ENCODE results near the gene EFS.

The EFS gene

GRCh38 chr14:23378612-23379220, 13.7 kb upstream of the EFS start:
- no peak overlapping the region for H3K4me3 ChIP-seq (ENCODE audit: low read depth, low read length)
- no peak for DNase-seq (ENCODE audit: low read depth)
- TF ChIP-seq CTCF (conservative IDR thresholded peaks at IDR 0.05; ENCODE audit: low read depth, low read length), result no peak

- H3K4me3 ChIP-seq (ENCODE audit: low read depth, low read length), result no peak overlapping the region
- no peak for DNase-seq (ENCODE audit: low read depth)
- no peak for TF ChIP-seq CTCF (conservative IDR thresholded peaks at IDR 0.05; ENCODE audit: low read depth, low read length)
These were observed 12.9 kb upstream of the EFS start for GRCh38 chr14:23377573-23378563.

- no peak for TF ChIP-seq CTCF (conservative IDR thresholded peaks at IDR 0.05; ENCODE audit: low read depth, low read length)
- DNase-seq (ENCODE audit: low read depth), result no peak
- H3K4me3 ChIP-seq (ENCODE audit: low read depth, low read length), result no peak overlapping the region
These were observed 12.2 kb upstream of the EFS start for GRCh38 chr14:23377198-23377550.

- no peak for DNase-seq (ENCODE audit: low read depth)
These were observed 11.7 kb upstream of the EFS start, which contains the start of gene CMTM5 for GRCh38 chr14:23376482-23377197. TSS of gene CMTM5 (plus strand) at chr14:23377046. CDS start at chr14:23377252, 206 bp downstream.

GRCh38 chr14:23375527-23376251, 10.7 kb upstream of the EFS start:
- no peak for TF ChIP-seq CTCF (conservative IDR thresholded peaks at IDR 0.05; ENCODE audit: low read depth, low read length)
- no peak overlapping the region for H3K4me3 ChIP-seq (ENCODE audit: low read depth, low read length)
- DNase-seq (ENCODE audit: low read depth), result no peak

More at GRCh38 chr14:23376482-23377197, 11.7 kb upstream of the EFS start, which contains the start of gene CMTM5:
- H3K4me3 ChIP-seq (ENCODE audit: low read depth, low read length), result no peak within 1 kb of the TSS
- TF ChIP-seq CTCF (conservative IDR thresholded peaks at IDR 0.05; ENCODE audit: low read depth, low read length), result no peak

- no peak overlapping the region for H3K4me3 ChIP-seq (ENCODE audit: low read depth, low read length)
- no peak for TF ChIP-seq CTCF (conservative IDR thresholded peaks at IDR 0.05; ENCODE audit: low read depth, low read length)
- no peak for DNase-seq (ENCODE audit: low read depth)
These were observed 8.1 kb upstream of the EFS start for GRCh38 chr14:23373041-23373440.

All from choroid plexus epithelial cell (primary cell).